SK-N-SH (cell line): ENCODE data around the gene EFCAB6. TPM values are rescaled to one million over a fixed set of nuclear protein-coding genes. Genes with fewer than 3 reads are reported as not detected.

Source experiments
- CTCF ChIA-PET: fragments of 300-600, 350-600 bp; formaldehyde crosslinking; extraction: SDS; loops from one replicate; lab custom pipeline; 2021; lab: Yijun Ruan, JAX
- POLR2A ChIA-PET: fragments of 350-600 bp; sonication (Branson Sonifier 250); formaldehyde crosslinking; extraction: SDS; loops from one replicate; lab custom pipeline; 2020; ENCODE audit warnings: antibody characterized with exemption, inconsistent platforms; lab: Yijun Ruan, JAX
- DNase-seq: peaks from one replicate; pipeline ENCODE4 v3.0.0; 2012
- H2AFZ ChIP-seq: fragments of 200-600 bp; sonication (generic); 2 replicates; pipeline ENCODE4 v1.8.1; 2016; ENCODE audit warnings: antibody characterized with exemption, mild to moderate bottlenecking, low read depth
- H3F3A ChIP-seq: fragments of 200-600 bp; sonication (generic); replicated peaks from 2 replicates; pipeline ENCODE3; 2016; ENCODE audit warnings: antibody characterized with exemption, mild to moderate bottlenecking; ENCODE audit not compliant: insufficient read depth
- H3K27ac ChIP-seq, 2 experiments: fragments of 200-500 bp in 1 of 2; fragments of 200-600 bp in 1 of 2; sonication (Bioruptor generic) in 1 of 2; sonication (generic), shearing (Covaris generic) in 1 of 2; 2 replicates each; pipeline versions ENCODE4 v1.5.1 to v1.6.1; 2014 to 2016; ENCODE audit warnings: low read depth in 2 of 2, inconsistent platforms in 1 of 2, low read length in 1 of 2, mild to moderate bottlenecking in 1 of 2, mixed read lengths in 1 of 2
- H3K27me3 ChIP-seq: fragments of 200-600 bp; sonication (generic), shearing (Covaris generic); 2 replicates; pipeline ENCODE4 v1.6.1; 2016; ENCODE audit warnings: mixed run types; ENCODE audit not compliant: insufficient read depth
- H3K36me3 ChIP-seq, 2 experiments: fragments of 200-500 bp in 1 of 2; fragments of 200-600 bp in 1 of 2; sonication (Bioruptor generic) in 1 of 2; sonication (generic) in 1 of 2; replicated peaks in 1 of 2; 2 replicates each; pipeline versions ENCODE3 to v1.5.1; 2014 to 2016; ENCODE audit warnings: low read length in 1 of 2, mild to moderate bottlenecking in 1 of 2; ENCODE audit not compliant: insufficient read depth in 2 of 2, control insufficient read depth in 1 of 2
- H3K4me1 ChIP-seq, 2 experiments: fragments of 200-500 bp in 1 of 2; fragments of 200-600 bp in 1 of 2; sonication (Bioruptor generic) in 1 of 2; sonication (generic), shearing (Covaris generic) in 1 of 2; 2 replicates each; pipeline versions ENCODE4 v1.5.1 to v1.6.1; 2014 to 2016; ENCODE audit warnings: low read depth in 1 of 2, low read length in 1 of 2, mixed run types in 1 of 2; ENCODE audit not compliant: insufficient read depth in 2 of 2, control insufficient read depth in 1 of 2
- H3K4me2 ChIP-seq: fragments of 200-600 bp; sonication (generic), shearing (Covaris generic); 2 replicates; pipeline ENCODE4 v1.6.1; 2017; ENCODE audit warnings: mixed run types
- H3K4me3 ChIP-seq, 2 experiments: fragments of 200-500 bp in 1 of 2; fragments of 200-600 bp in 1 of 2; sonication (Bioruptor generic) in 1 of 2; sonication (generic), shearing (Covaris generic) in 1 of 2; 2 replicates each; pipeline versions ENCODE4 v1.5.1 to v1.8.1; 2014 to 2016; ENCODE audit warnings: low read depth in 2 of 2, inconsistent platforms in 1 of 2, low read length in 1 of 2, mild to moderate bottlenecking in 1 of 2, mixed read lengths in 1 of 2, moderate library complexity in 1 of 2
- H3K79me2 ChIP-seq: fragments of 200-600 bp; sonication (generic); 2 replicates; pipeline ENCODE4 v1.8.1; 2017; ENCODE audit warnings: mild to moderate bottlenecking; ENCODE audit not compliant: insufficient read depth
- H3K9ac ChIP-seq: fragments of 200-600 bp; sonication (generic); 2 replicates; pipeline ENCODE4 v1.6.1; 2017; ENCODE audit warnings: mixed run types
- H3K9me2 ChIP-seq: fragments of 200-600 bp; sonication (generic); 2 replicates; pipeline ENCODE4 v1.6.1; 2017; ENCODE audit warnings: mixed run types
- H3K9me3 ChIP-seq: fragments of 200-600 bp; sonication (generic); 2 replicates; pipeline ENCODE4 v1.6.1; 2017; ENCODE audit warnings: mixed run types, mild to moderate bottlenecking, moderate library complexity
- H4K20me1 ChIP-seq: fragments of 200-600 bp; sonication (generic); 2 replicates; pipeline ENCODE4 v1.6.1; 2017; ENCODE audit warnings: mild to moderate bottlenecking, mixed run types; ENCODE audit not compliant: insufficient read depth
- ELF1 ChIP-seq: IDR thresholded peaks from 2 replicates; pipeline ENCODE4 v1.4.0; 2012
- FOXJ3 ChIP-seq: sonication (generic); formaldehyde crosslinking; IDR thresholded peaks from 2 replicates; pipeline ENCODE4 v1.5.1; 2020; ENCODE audit warnings: mild to moderate bottlenecking, missing genetic modification reagents
- GATA2 ChIP-seq: sonication (generic); formaldehyde crosslinking; IDR thresholded peaks from 2 replicates; pipeline ENCODE4 v1.5.0; 2020; ENCODE audit warnings: mild to moderate bottlenecking, missing genetic modification reagents
- JUND ChIP-seq: IDR thresholded peaks from 2 replicates; pipeline ENCODE4 v1.4.0; 2012
- MAX ChIP-seq: IDR thresholded peaks from 2 replicates; pipeline ENCODE4 v1.4.0; 2012; ENCODE audit warnings: low read depth
- MEF2A ChIP-seq: IDR thresholded peaks from 2 replicates; pipeline ENCODE4 v1.4.0; 2012; ENCODE audit warnings: low read depth, borderline replicate concordance
- MXI1 ChIP-seq: IDR thresholded peaks from 2 replicates; pipeline ENCODE4 v1.6.1; 2012; ENCODE audit warnings: mild to moderate bottlenecking, low read depth, low read length, improper control_type of control experiment
- NFIC ChIP-seq: IDR thresholded peaks from 2 replicates; pipeline ENCODE4 v1.4.0; 2012; ENCODE audit warnings: borderline replicate concordance
- PBX3 ChIP-seq: IDR thresholded peaks from 2 replicates; pipeline ENCODE4; 2012
- POLR2AphosphoS5 ChIP-seq: IDR thresholded peaks from 2 replicates; pipeline ENCODE4 v1.6.1; 2012; ENCODE audit warnings: low read depth, low read length
- RCOR1 ChIP-seq: fragments of 150-350 bp; IDR thresholded peaks from 2 replicates; pipeline ENCODE4 v1.6.1; 2017; ENCODE audit warnings: antibody characterized with exemption, low read length
- RXRA ChIP-seq: IDR thresholded peaks from 2 replicates; pipeline ENCODE4 v1.4.0; 2012; ENCODE audit warnings: low read depth, mild to moderate bottlenecking, borderline replicate concordance
- TCF12 ChIP-seq: IDR thresholded peaks from 2 replicates; pipeline ENCODE4 v1.4.0; 2012
- TEAD4 ChIP-seq: IDR thresholded peaks from 2 replicates; pipeline ENCODE4 v1.4.0; 2012; ENCODE audit warnings: mild to moderate bottlenecking, borderline replicate concordance; ENCODE audit not compliant: insufficient read depth
- USF1 ChIP-seq: IDR thresholded peaks from 2 replicates; pipeline ENCODE4 v1.4.0; 2012; ENCODE audit warnings: low read depth, borderline replicate concordance
- YY1 ChIP-seq: IDR thresholded peaks from 2 replicates; pipeline ENCODE4 v1.4.0; 2012; ENCODE audit warnings: low read depth, mild to moderate bottlenecking
- WGBS: methylation state at CpG from one replicate; pipeline ENCODE4 v1.1.6; 2017; ENCODE audit warnings: low lambda C conversion rate; 5-methylcytosine and 5-hydroxymethylcytosine counted together
- polyA plus RNA-seq, 3 experiments: library from polyadenylated mRNA; depleted of rRNA; stranded (reverse); fragments of >200 nt; gene quantifications; 2 replicates each; pipeline ENCODE4 v1.2.3, GENCODE V29; 2012

EFCAB6 gene
- polyA plus RNA-seq, 1 of the 3 experiments (the other 2 are of a cell fraction) = 0.46 TPM

- no peaks in the 10 kb centered on the region for H4K20me1 ChIP-seq
- H3F3A ChIP-seq = no peaks in the 10 kb centered on the region
- H3K36me3 ChIP-seq = no peaks in the 10 kb centered on the region
- peaks cover 0 to 38% of the 10 kb centered on the region in 2 experiments; a peak in 1 of 4 replicates for H3K4me1 ChIP-seq
- POLR2A ChIA-PET = no interaction called here
- no peak overlapping the region for H3K4me3 ChIP-seq
- no peak overlapping the region for H3K4me2 ChIP-seq
- CTCF ChIA-PET = interaction anchor here (0.9 to 1.4 kb wide), 2 partner anchors 18 to 38 kb away, joined by 3 to 4 read pairs; no protein-coding TSS in a partner anchor
- H3K27me3 ChIP-seq = no peaks in the 10 kb centered on the region
- no peak for DNase-seq
- H3K27ac ChIP-seq = no peak overlapping the region
- H3K9me3 ChIP-seq = no peaks in the 10 kb centered on the region
- TF ChIP-seq GATA2 (no peak), USF1 (no peak), PBX3 (no peak), YY1 (no peak), RCOR1 (no peak), MEF2A (no peak), NFIC (no peak)
- TF ChIP-seq, all 33 proteins: peak for 0
- Histone ChIP-seq H3K79me2 (no peaks in the 10 kb centered on the region), H2AFZ (no peak overlapping the region), H3K9me2 (no peaks in the 10 kb centered on the region), H3K9ac (no peak overlapping the region)
- 81% methylated on average over 9 of the region's 11 CpGs for WGBS
Measured at GRCh38 chr22:43846966-43847365, 34.9 kb upstream of the EFCAB6 start.

- no peaks in the 10 kb centered on the region for H3K36me3 ChIP-seq
- no peaks in the 10 kb centered on the region for H3K9me2 ChIP-seq
- H3K4me2 ChIP-seq = no peak overlapping the region
- H3K79me2 ChIP-seq = no peaks in the 10 kb centered on the region
- no peak for DNase-seq
- no peaks in the 10 kb centered on the region for H3K27me3 ChIP-seq
- CTCF ChIA-PET = interaction anchor here (1.0 to 1.4 kb wide), 3 partner anchors 19 to 39 kb away, joined by 3 to 4 read pairs (median 3); no protein-coding TSS in a partner anchor
- no peak overlapping the region for H2AFZ ChIP-seq
- H3F3A ChIP-seq = no peaks in the 10 kb centered on the region
- no peaks in the 10 kb centered on the region for H3K9me3 ChIP-seq
- POLR2A ChIA-PET = no interaction called here
- H4K20me1 ChIP-seq = no peaks in the 10 kb centered on the region
- WGBS = 93% methylated on average over 7 of the region's 11 CpGs
- no peak overlapping the region for H3K4me3 ChIP-seq
- TF ChIP-seq ELF1 = no peak
- no peak for TF ChIP-seq RXRA
- TF ChIP-seq JUND = no peak
- TF ChIP-seq USF1 = no peak
- no peak for TF ChIP-seq NFIC
- TF ChIP-seq YY1 = no peak
- no peak for TF ChIP-seq POLR2AphosphoS5
- TF ChIP-seq MXI1 = no peak
- TF ChIP-seq RCOR1 = no peak
- no peak for TF ChIP-seq FOXJ3 (CRISPR knock-in tag)
- TF ChIP-seq MAX = no peak
- TF ChIP-seq TEAD4 = no peak
- TF ChIP-seq TCF12 = no peak
- peaks cover 0 to 38% of the 10 kb centered on the region in 2 experiments; a peak in 1 of 4 replicates for H3K4me1 ChIP-seq
- no peak overlapping the region for H3K27ac ChIP-seq
- H3K9ac ChIP-seq = no peak overlapping the region
Measured at GRCh38 chr22:43845981-43846380, 33.9 kb upstream of the EFCAB6 start.
